Measurements from ENCODE around the gene ANO4.
A peak's percentile ranks its signal among the peaks of the same experiment; 100 is the strongest.

ANO4 gene

DNA sequence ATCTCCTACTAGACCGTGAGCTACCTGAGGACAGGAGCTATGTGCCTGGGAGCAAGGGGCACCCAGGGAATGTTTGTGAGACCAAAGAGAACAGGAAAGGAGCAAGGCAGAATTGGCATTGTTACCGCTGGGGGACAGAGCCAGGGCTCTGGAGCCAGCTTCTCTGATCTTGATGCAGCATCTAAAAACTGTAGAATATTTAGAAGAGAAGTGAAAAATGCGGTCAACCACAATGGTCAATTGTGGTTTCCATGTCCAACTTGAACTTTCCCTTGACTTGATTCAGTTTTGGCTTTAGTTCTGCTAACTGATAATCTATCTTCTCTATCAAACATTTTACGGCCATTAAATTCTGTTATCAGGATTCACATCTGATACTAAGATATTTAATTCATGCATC is 201.2 kb downstream of the ANO4 start:
- no peak for DNase-seq

- DNase-seq: no peak
Observed at GRCh38 chr12:101001669-101002068, 207.1 kb downstream of the ANO4 start.

DNA sequence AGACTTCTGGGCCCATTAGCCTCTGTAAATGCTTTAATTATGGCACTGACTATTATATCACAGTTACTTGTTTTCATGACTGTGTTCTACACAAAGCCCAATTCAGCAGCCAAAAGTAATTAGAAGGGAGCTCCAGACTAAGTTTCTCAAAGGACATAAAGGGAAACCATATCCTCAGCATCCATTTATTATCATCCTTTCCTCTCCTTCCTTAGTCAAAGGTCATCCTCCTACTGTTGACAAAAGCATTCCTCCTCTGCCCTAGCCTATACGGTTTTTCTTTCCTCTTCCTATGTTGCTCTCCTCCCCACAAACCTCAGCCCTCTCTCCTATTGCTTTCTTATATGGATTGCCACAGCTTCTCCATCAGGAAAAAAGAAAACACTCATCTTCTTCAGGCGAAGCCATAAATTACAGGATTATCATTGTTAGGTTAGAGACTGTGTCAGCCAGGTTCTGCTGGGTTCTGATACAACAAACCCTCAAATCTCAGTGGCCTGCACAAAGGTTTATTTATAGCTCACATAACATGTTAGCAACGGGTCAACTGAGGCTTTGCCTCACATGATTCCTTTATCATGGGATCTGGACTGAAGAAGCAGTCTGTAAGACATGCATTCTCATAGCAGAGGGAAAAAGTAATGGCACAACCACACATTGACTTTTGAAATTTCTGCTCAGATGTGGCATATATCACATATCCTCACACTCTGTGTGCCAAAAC is 208.3 kb downstream of the ANO4 start:
- DNase-seq: no peak

GRCh38 chr12:101004898-101005297 is 210.3 kb downstream of the ANO4 start:
- DNase-seq: no peak

- no peak for DNase-seq
Observed at GRCh38 chr12:101009274-101009673, 214.7 kb downstream of the ANO4 start.

DNA sequence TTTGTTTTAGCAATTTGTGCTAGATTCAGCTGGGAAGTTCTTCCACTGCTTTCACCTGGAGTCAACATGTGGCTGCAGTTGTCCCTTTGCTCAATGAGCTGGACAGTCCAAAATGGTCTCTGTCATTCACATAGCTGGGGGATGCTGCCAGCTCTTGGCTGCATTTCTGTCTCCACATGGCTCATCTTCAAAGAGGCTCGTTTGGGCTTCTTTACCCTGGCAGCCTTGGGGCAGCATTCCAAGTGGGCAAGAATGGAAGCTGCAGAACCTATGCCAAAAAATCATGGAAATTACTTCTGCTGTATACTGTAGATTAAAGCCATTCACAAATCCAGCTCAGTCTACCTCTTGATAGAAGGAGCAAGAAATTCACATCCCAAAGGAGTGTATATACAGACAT is 216.3 kb downstream of the ANO4 start:
- DNase-seq: no peak

DNA sequence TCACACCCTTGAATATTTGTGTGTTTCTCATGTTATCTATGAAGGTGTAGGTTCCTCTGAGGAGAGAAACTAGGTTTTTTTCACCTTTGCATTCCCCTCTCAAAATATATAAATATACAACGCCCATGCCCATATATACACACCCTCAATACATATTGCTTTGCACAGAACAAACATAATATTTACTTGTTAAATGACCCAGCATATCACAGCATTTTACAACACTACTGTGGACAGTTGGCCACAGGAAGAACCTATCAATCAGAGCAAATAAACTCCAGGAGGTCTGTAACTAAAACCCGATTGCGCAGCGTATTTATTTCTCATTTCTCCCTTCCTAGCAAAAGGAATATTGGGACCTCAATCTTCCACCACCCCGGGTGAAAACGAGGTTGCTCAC is 219.4 kb downstream of the ANO4 start:
- DNase-seq: no peak

- DNase-seq: no peak
Observed at GRCh38 chr12:101015044-101015443, 220.5 kb downstream of the ANO4 start.

GRCh38 chr12:101018540-101018939 is 224.0 kb downstream of the ANO4 start:
- DNase-seq: no peak

DNA sequence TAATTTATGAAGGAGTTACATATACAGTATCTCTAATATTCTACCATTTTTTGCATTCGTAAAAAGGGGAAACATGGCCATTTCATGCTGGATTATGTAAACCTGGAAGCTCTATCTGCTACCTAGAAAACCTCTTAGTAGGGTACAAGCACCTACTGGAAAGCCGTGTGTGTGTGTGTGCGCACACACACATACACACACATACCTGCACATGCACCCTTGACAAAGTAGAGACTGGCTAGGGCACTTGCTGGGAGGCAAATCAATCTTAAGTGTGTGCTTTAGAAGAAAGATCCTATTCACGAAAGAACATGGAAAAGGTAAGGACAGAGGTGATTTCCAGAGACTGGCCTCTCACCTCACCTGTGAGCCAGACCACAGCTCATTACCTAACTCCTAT is 224.6 kb downstream of the ANO4 start:
- DNase-seq: no peak

- no peak for DNase-seq
Observed at GRCh38 chr12:101019667-101020066, 225.1 kb downstream of the ANO4 start.

- DNase-seq: no peak
Observed at GRCh38 chr12:101021442-101021841, 226.9 kb downstream of the ANO4 start.

DNA sequence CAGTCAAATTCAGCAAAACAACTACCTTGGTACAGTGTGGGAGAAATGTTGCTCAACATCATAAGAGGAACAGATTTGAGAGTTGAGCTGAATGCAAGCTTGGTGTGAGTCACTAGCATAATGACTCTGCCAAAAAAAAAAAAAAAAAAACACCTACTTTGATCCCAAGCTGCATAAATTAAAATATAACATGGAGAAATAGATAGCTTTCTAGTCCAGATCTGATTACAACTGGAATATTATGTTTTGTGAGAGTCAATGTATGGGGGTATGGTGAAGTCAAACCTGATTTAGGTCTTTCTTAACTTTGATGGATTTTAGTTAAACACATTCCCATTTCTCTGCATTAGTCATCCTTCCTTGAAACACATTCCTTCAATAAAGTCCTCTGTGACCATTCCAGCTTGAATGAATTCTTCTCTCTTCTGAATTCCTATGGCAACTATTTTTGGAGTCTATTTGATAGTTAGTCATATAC is 227.4 kb downstream of the ANO4 start:
- no peak for DNase-seq

GRCh38 chr12:101027200-101027599 is 232.6 kb downstream of the ANO4 start:
- DNase-seq: no peak

DNA sequence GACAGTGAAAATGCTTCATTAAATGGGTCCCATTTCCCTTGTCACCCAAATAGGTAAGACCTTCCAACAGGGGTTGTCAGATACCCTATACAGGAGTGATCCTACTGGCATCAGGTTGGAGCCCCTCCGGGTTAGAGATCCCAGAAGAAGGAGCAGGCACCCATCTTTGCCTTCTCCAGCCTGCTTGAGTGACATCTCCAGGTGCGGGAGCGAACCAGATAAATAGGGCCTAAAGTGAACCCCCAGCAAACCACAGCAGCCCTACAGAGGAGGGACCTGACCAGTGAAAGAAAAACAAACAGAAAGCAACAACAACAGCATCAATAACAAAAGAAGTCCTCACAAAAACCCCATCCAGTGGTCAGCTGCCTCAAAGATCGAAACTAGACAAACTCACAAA is 233.2 kb downstream of the ANO4 start:
- no peak for DNase-seq

DNA sequence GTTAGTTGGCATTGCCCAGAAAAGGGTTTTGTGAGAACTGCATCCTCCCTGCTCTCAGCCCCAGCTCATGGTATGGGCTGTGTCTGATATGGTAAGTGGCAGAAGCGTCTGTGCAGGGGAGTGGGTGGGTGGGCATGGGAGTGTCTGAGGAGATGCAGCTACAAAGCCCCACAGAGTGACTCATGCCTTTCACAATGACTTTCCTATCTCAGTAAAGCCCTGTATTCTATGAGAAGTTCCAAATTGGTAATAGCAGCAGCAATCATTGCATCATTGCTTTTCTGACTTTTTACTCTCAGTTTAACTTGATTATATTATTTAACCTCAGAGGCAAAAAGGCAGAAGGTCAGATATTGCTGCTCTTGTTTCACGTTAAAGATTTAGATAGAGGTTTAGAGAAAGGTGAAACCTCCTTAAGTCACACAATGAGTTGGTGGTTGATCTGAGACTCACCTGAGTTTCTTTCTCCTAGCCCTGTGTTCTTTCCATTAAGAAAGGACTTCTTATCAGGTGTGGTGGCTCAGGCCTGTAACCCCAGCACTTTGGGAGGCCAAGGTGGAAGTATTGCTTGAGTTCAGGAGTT is 243.8 kb downstream of the ANO4 start:
- peak; percentile 59 for DNase-seq

DNA sequence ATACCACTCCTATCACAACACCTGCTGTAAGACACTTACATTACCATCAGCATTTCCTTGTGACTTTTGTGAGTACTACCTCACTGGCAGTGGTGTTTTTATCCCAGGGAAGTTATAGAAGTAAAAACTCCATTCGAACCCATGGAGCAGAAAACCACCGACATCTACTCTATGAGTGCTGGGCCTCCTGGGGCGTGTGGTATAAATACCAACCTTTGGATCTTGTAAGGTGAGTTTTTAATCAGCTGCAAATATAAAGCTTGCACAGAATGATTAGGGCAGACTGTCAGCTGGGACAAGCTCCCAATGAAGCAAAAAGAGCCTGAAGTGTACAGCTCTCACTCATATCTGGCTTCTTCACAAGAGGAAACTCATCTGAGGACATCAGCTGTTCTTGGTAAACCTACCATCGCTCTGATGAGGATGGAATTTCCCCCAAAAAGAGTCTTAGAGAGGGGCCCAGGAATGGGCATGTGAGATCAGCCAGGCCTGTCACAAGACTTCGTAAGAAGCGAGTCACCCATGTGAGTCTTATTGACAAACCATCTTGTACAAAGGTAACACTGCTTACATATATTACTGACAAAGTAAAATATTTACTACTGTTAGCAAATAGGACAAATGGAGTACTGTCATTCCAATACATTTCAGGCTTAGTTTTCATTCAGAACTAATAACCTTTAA is 245.4 kb downstream of the ANO4 start:
- DNase-seq: no peak

DNA sequence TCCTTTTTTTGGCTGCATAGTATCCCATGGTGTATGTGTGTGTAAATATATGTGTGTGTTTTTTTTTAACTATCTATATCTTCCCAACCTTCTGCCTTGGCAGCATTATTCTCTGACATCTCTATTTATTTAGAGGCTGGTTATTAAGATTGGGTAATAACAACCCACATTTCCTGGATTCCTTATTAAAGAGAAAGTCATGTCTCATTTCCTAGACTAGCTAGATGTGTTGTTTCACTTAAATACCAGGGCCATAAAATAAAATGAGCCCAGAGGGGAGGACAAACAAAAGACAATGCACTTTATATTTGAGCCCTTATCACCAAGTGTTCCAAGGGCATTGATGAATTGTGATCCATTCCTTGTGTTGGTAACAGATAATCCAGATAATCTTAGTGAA is 246.4 kb downstream of the ANO4 start:
- DNase-seq: no peak

GRCh38 chr12:101042211-101042610 is 247.6 kb downstream of the ANO4 start:
- DNase-seq: no peak

- DNase-seq: no peak
Observed at GRCh38 chr12:101044512-101045059, 250.0 kb downstream of the ANO4 start.

- no peak for DNase-seq
Observed at GRCh38 chr12:101045486-101046464, 251.2 kb downstream of the ANO4 start.

DNA sequence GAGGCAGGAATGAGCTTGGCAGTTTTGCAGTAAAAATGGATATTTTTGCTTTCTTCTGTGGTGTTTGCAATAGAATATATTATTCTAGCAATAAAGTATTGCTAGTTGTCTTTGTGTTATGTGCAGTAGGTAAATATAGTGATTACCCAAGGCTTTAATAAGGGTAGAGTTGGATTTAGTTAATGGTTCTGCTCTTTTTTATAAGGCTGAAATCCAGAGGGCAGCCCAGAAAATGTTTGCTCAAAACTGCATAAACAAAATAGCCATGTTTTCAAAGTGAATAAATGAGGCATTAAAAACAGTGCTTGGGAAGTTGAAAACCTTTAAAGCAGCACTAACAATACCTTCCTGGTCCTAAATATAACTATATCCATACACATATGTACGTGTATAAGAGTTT is 253.1 kb downstream of the ANO4 start:
- no peak for DNase-seq

DNA sequence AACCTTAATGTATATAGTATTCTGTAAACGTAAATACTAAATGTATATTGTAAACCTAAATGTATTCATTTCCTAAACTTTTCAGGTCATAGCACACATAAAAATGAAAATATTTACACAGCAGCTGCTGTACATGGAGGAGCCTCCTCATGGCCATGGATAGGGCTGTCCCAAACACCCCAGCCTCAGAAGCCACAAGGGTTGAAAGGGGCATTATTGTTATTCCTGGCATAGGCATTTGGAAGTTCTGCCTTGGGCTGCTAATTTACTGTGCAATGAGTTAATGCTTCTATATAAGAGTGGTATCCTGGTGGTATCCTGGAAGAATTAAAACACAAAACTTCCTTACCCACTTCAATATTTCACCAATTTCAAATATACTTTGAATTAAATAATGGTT is 256.1 kb downstream of the ANO4 start:
- no peak for DNase-seq
